ENCODE data around the gene ACVR1. TPM values are rescaled to one million over a fixed set of nuclear protein-coding genes. Genes with fewer than 3 reads are reported as not detected.

ACVR1 gene
- total RNA-seq, 1 experiment from 2014 or later, result 11.1 TPM

- no peak overlapping the region for H3K4me3 Mint-ChIP-seq (ENCODE audit: unreplicated experiment)
- no peaks in the 10 kb centered on the region for H3K36me3 Mint-ChIP-seq (ENCODE audit: insufficient read depth, unreplicated experiment)
- ChIA-PET CTCF (interaction anchor here (1.2 to 1.3 kb wide), 2 partner anchors 11 to 236 kb away, joined by 4 to 5 read pairs; partner anchors contain the start of genes ACVR1 and ACVR1C), POLR2A (no interaction called here)
- BruUV-seq (replicated peaks), result no TSS peak
- DNase-seq, result no peak
- Histone ChIP-seq H3K36me3 (ENCODE audit: control insufficient read depth, insufficient read depth, low read length) (no peaks in the 10 kb centered on the region), H3K4me1 (no peaks in the 10 kb centered on the region), H3K4me3 (ENCODE audit: low read depth, low read length) (no peak overlapping the region), H3K9me3 (no peaks in the 10 kb centered on the region), H3K27me3 (replicated peaks; ENCODE audit: control insufficient read depth, insufficient read depth, low read length) (no peaks in the 10 kb centered on the region)
- H3K27ac Mint-ChIP-seq (ENCODE audit: unreplicated experiment), result no peak overlapping the region
- no peaks in the 10 kb centered on the region for H3K27me3 Mint-ChIP-seq (ENCODE audit: insufficient read depth, unreplicated experiment)
- no peak for TF ChIP-seq CTCF (IDR thresholded peaks at IDR 0.05; ENCODE audit: insufficient read depth in 1 of 2, low read depth in 1 of 2, low read length in 1 of 2, severe bottlenecking in 1 of 2, unreplicated experiment in 1 of 2)
- peaks cover 8% of the 10 kb centered on the region for H3K4me1 Mint-ChIP-seq (ENCODE audit: low read depth, unreplicated experiment)
- intact Hi-C loops (cut with micrococcal nuclease; ENCODE audit: unreplicated experiment), result no loop called here
- H3K9me3 Mint-ChIP-seq (ENCODE audit: unreplicated experiment), result no peaks in the 10 kb centered on the region
These were observed 11.2 kb downstream of the ACVR1 start for GRCh38 chr2:157864857-157865430.

GRCh38 chr2:157858846-157859245 lies 17.3 kb downstream of the ACVR1 start:
- Mint-ChIP-seq H3K4me3 (ENCODE audit: unreplicated experiment) (no peak overlapping the region), H3K4me1 (ENCODE audit: low read depth, unreplicated experiment) (no peaks in the 10 kb centered on the region), H3K27me3 (ENCODE audit: insufficient read depth, unreplicated experiment) (no peaks in the 10 kb centered on the region), H3K9me3 (ENCODE audit: unreplicated experiment) (no peaks in the 10 kb centered on the region), H3K36me3 (ENCODE audit: insufficient read depth, unreplicated experiment) (no peaks in the 10 kb centered on the region), H3K27ac (ENCODE audit: unreplicated experiment) (no peak overlapping the region)
- no peak for TF ChIP-seq CTCF (IDR thresholded peaks at IDR 0.05; ENCODE audit: insufficient read depth in 1 of 2, low read depth in 1 of 2, low read length in 1 of 2, severe bottlenecking in 1 of 2, unreplicated experiment in 1 of 2)
- Histone ChIP-seq H3K36me3 (ENCODE audit: control insufficient read depth, insufficient read depth, low read length) (no peaks in the 10 kb centered on the region), H3K4me1 (no peaks in the 10 kb centered on the region), H3K9me3 (no peaks in the 10 kb centered on the region), H3K4me3 (ENCODE audit: low read depth, low read length) (no peak overlapping the region), H3K27me3 (replicated peaks; ENCODE audit: control insufficient read depth, insufficient read depth, low read length) (no peaks in the 10 kb centered on the region)
- no TSS peak for BruUV-seq (replicated peaks)
- no peak for DNase-seq
- ChIA-PET CTCF (no interaction called here), POLR2A (no interaction called here)
- intact Hi-C loops (cut with micrococcal nuclease; ENCODE audit: unreplicated experiment), result no loop called here

- BruUV-seq (replicated peaks), result no TSS peak
- H3K4me3 Mint-ChIP-seq (ENCODE audit: unreplicated experiment), result no peak overlapping the region
- H3K27ac Mint-ChIP-seq (ENCODE audit: unreplicated experiment), result no peak overlapping the region
These were observed 18.2 kb downstream of the ACVR1 start for GRCh38 chr2:157857881-157858280.

More at GRCh38 chr2:157857881-157858280, 18.2 kb downstream of the ACVR1 start:
- no peaks in the 10 kb centered on the region for H3K4me1 Mint-ChIP-seq (ENCODE audit: low read depth, unreplicated experiment)
- H3K36me3 Mint-ChIP-seq (ENCODE audit: insufficient read depth, unreplicated experiment), result no peaks in the 10 kb centered on the region
- ChIA-PET CTCF (no interaction called here), POLR2A (no interaction called here)
- Histone ChIP-seq H3K4me1 (no peaks in the 10 kb centered on the region), H3K4me3 (ENCODE audit: low read depth, low read length) (no peak overlapping the region), H3K36me3 (ENCODE audit: control insufficient read depth, insufficient read depth, low read length) (no peaks in the 10 kb centered on the region), H3K9me3 (no peaks in the 10 kb centered on the region), H3K27me3 (replicated peaks; ENCODE audit: control insufficient read depth, insufficient read depth, low read length) (no peaks in the 10 kb centered on the region)
- DNase-seq, result no peak
- intact Hi-C loops (cut with micrococcal nuclease; ENCODE audit: unreplicated experiment), result no loop called here
- TF ChIP-seq CTCF (IDR thresholded peaks at IDR 0.05; ENCODE audit: insufficient read depth in 1 of 2, low read depth in 1 of 2, low read length in 1 of 2, severe bottlenecking in 1 of 2, unreplicated experiment in 1 of 2), result no peak
- no peaks in the 10 kb centered on the region for H3K9me3 Mint-ChIP-seq (ENCODE audit: unreplicated experiment)
- H3K27me3 Mint-ChIP-seq (ENCODE audit: insufficient read depth, unreplicated experiment), result no peaks in the 10 kb centered on the region
